ENCODE data around the gene KRT85. TPM values are rescaled to one million over a fixed set of nuclear protein-coding genes. Genes with fewer than 3 reads are reported as not detected.

KRT85 gene
- total RNA-seq, 1 donor from 2014 or later = not detected

DNA sequence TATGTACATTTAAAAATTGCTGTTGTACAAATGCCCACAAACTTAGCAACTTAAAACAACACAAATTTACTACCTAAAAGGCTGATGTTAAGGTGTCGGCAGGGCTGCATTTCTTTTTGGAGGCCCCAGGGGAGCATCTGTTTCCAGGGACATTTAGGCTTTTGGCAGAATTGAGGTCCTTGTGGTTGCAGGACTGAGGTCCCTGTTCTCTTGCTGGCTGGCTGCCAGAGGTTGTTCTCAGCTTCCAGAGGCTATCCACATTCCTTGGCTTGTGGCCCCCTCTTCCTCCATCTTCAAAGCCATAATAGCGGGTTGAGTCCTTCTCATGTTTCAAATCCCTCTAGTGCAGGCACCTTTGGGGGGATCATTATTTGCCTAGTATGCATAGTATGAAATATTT lies 23.7 kb downstream of the KRT85 start:
- TF ChIP-seq CTCF (IDR thresholded peaks at IDR 0.05) = no peak
- Mint-ChIP-seq H3K4me1 (ENCODE audit: unreplicated experiment) (no peaks in the 10 kb centered on the region), H3K27me3 (ENCODE audit: unreplicated experiment) (peaks cover 40% of the 10 kb centered on the region)

DNA sequence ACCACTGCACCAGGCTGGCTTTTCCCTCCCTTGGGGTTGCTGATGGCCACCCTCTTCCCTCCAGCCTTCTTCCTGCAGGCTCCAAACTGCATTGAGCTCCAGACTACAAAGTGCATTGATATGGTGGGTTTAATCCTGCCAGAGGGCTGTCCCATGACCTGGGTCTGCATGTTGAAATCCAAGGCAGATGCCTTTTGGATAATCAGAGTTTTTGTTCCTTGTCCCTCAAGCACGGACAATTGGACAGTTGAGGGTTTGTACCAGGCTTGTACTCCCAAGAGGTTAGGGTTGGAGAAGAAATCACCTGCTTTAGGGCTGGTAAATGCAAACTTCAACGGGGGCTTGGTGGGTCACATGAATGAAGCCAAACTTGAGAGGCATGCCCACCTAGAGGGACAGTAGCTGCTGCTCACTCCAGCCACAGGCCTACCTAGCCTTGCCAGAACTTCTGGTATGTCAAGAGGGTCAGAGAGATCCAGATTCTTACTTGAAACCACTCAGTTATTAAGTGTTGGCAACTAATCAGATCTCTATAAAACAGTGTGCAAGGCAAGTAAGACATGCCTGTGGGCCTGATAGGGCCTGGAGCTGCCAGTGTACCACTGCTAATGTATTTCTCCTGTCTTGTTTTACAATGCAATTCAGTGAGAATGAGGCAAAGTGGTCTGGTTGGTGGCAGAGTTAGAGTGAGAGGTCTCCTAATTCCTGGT lies 24.3 kb downstream of the KRT85 start:
- peaks cover 8% of the 10 kb centered on the region for H3K9me3 Mint-ChIP-seq (ENCODE audit: unreplicated experiment)
- no peak overlapping the region for H3K4me3 Mint-ChIP-seq (ENCODE audit: unreplicated experiment)
- H3K27ac Mint-ChIP-seq (ENCODE audit: unreplicated experiment) = no peak overlapping the region
- no peak for DNase-seq (ENCODE audit: extremely low spot score, unreplicated experiment)
- no peaks in the 10 kb centered on the region for H3K36me3 Mint-ChIP-seq (ENCODE audit: unreplicated experiment)
- no peaks in the 10 kb centered on the region for H3K4me1 Mint-ChIP-seq (ENCODE audit: unreplicated experiment)
- TF ChIP-seq CTCF (IDR thresholded peaks at IDR 0.05) = no peak
- H3K27me3 Mint-ChIP-seq (ENCODE audit: unreplicated experiment) = peaks cover 38% of the 10 kb centered on the region

More for the DNA sequence above, 23.7 kb downstream of the KRT85 start:
- Mint-ChIP-seq H3K4me3 (ENCODE audit: unreplicated experiment) (no peak overlapping the region), H3K36me3 (ENCODE audit: unreplicated experiment) (no peaks in the 10 kb centered on the region), H3K9me3 (ENCODE audit: unreplicated experiment) (peaks cover 8% of the 10 kb centered on the region), H3K27ac (ENCODE audit: unreplicated experiment) (no peak overlapping the region)
- DNase-seq (ENCODE audit: extremely low spot score, unreplicated experiment) = no peak

GRCh38 chr12:52341066-52341580 lies 26.2 kb downstream of the KRT85 start:
- Mint-ChIP-seq H3K4me3 (ENCODE audit: unreplicated experiment) (no peak overlapping the region), H3K4me1 (ENCODE audit: unreplicated experiment) (peaks cover 2% of the 10 kb centered on the region), H3K9me3 (ENCODE audit: unreplicated experiment) (peaks cover 8% of the 10 kb centered on the region), H3K27me3 (ENCODE audit: unreplicated experiment) (peaks cover 35% of the 10 kb centered on the region), H3K36me3 (ENCODE audit: unreplicated experiment) (no peaks in the 10 kb centered on the region), H3K27ac (ENCODE audit: unreplicated experiment) (no peak overlapping the region)
- DNase-seq (ENCODE audit: extremely low spot score, unreplicated experiment) = no peak
- no peak for TF ChIP-seq CTCF (IDR thresholded peaks at IDR 0.05)

GRCh38 chr12:52338241-52338960 lies 28.9 kb downstream of the KRT85 start:
- Mint-ChIP-seq H3K9me3 (ENCODE audit: unreplicated experiment) (peaks cover 4% of the 10 kb centered on the region), H3K36me3 (ENCODE audit: unreplicated experiment) (no peaks in the 10 kb centered on the region), H3K27me3 (ENCODE audit: unreplicated experiment) (peaks cover 39% of the 10 kb centered on the region), H3K27ac (ENCODE audit: unreplicated experiment) (no peak overlapping the region), H3K4me3 (ENCODE audit: unreplicated experiment) (no peak overlapping the region), H3K4me1 (ENCODE audit: unreplicated experiment) (peaks cover 6% of the 10 kb centered on the region)
- no peak for TF ChIP-seq CTCF (IDR thresholded peaks at IDR 0.05)
- no peak for DNase-seq (ENCODE audit: extremely low spot score, unreplicated experiment)

- peaks cover 6% of the 10 kb centered on the region for H3K4me1 Mint-ChIP-seq (ENCODE audit: unreplicated experiment)
- H3K27ac Mint-ChIP-seq (ENCODE audit: unreplicated experiment) = no peak overlapping the region
- DNase-seq (ENCODE audit: extremely low spot score, unreplicated experiment) = no peak
- no peak overlapping the region for H3K4me3 Mint-ChIP-seq (ENCODE audit: unreplicated experiment)
- H3K9me3 Mint-ChIP-seq (ENCODE audit: unreplicated experiment) = no peaks in the 10 kb centered on the region
- no peaks in the 10 kb centered on the region for H3K36me3 Mint-ChIP-seq (ENCODE audit: unreplicated experiment)
- no peak for TF ChIP-seq CTCF (IDR thresholded peaks at IDR 0.05)
- peaks cover 35% of the 10 kb centered on the region for H3K27me3 Mint-ChIP-seq (ENCODE audit: unreplicated experiment)
These were observed 30.2 kb downstream of the KRT85 start for GRCh38 chr12:52337054-52337453.
